ENCODE measurements around the gene SORBS2.
A peak's percentile ranks its signal among the peaks of the same experiment; 100 is the strongest.

The SORBS2 gene

DNA sequence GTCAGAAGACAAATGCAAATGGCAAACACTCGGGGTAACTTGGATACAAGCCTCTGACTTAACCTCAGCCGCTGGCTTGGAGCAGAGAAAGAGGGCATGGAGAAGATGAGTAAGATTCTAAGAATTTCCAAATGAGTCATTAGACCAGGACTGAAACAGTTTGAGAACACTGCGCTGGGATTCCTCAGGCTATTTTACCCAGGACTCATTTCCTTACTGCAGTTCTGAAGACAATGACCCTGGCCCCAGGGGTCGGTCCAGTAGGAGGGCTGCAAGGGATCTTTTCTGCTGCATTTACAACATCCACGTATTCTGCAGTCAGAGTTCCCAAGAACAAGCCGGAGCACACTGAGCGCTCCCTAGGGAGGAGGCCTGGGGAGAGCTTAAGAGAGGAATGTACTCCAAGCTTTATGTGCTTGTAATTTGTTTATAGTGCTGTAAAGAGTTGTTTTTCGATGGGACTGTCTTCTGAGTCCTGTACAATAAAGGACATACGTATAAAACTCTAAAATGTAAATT is 27.3 kb upstream of the SORBS2 start:
- peak overlapping the region; percentile 34 for H3K9ac ChIP-seq (ENCODE audit: low read depth, low read length)
- no peaks in the 10 kb centered on the region for H3K36me3 ChIP-seq (ENCODE audit: insufficient read depth, low read length)
- H3K9me3 ChIP-seq (ENCODE audit: control insufficient read depth, insufficient read depth, low read length) = no peaks in the 10 kb centered on the region
- peaks cover 71% of the 10 kb centered on the region for H3K4me1 ChIP-seq (ENCODE audit: insufficient read depth, low read length)

DNA sequence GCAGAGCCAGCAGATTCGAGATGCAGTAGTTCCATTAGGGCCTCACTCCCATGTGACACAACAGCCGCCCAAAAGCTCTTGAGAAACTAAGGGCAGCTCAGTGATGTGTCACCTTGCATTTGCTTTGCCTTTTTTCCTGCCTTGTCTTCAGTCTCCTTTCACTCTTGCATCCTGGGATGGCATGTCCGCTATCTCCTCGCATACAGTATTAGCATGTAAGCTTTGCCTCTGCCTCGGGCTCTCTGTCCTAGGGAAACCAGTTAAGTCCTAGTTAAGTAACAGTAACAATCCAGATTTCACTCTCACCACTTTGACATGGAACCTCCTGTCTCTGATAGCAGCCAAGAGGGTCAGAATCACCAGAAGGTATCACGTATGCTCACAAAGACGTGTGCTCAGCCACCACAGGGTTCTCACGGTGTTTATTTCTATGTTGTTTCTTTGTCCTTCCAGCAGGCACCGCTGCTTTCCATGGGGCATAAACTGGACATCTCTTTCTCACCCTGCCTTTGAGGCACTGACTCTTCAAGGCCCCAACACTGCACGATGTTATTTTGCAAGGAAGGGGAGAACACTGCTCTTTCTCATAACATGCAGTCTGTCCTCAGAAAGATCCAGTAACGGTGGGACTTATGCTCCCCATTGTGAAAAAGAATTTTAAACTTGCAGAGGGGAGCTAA is 26.7 kb upstream of the SORBS2 start:
- no peaks in the 10 kb centered on the region for H3K36me3 ChIP-seq (ENCODE audit: insufficient read depth, low read length)
- peaks cover 67% of the 10 kb centered on the region for H3K4me1 ChIP-seq (ENCODE audit: insufficient read depth, low read length)
- peak overlapping the region; percentile 34 for H3K9ac ChIP-seq (ENCODE audit: low read depth, low read length)
- no peaks in the 10 kb centered on the region for H3K9me3 ChIP-seq (ENCODE audit: control insufficient read depth, insufficient read depth, low read length)

GRCh38 chr4:185838104-185838452 is 26.1 kb upstream of the SORBS2 start:
- Histone ChIP-seq H3K9me3 (ENCODE audit: control insufficient read depth, insufficient read depth, low read length) (no peaks in the 10 kb centered on the region), H3K36me3 (ENCODE audit: insufficient read depth, low read length) (no peaks in the 10 kb centered on the region), H3K4me1 (ENCODE audit: insufficient read depth, low read length) (peaks cover 67% of the 10 kb centered on the region), H3K9ac (ENCODE audit: low read depth, low read length) (peak overlapping the region; percentile 34)

DNA sequence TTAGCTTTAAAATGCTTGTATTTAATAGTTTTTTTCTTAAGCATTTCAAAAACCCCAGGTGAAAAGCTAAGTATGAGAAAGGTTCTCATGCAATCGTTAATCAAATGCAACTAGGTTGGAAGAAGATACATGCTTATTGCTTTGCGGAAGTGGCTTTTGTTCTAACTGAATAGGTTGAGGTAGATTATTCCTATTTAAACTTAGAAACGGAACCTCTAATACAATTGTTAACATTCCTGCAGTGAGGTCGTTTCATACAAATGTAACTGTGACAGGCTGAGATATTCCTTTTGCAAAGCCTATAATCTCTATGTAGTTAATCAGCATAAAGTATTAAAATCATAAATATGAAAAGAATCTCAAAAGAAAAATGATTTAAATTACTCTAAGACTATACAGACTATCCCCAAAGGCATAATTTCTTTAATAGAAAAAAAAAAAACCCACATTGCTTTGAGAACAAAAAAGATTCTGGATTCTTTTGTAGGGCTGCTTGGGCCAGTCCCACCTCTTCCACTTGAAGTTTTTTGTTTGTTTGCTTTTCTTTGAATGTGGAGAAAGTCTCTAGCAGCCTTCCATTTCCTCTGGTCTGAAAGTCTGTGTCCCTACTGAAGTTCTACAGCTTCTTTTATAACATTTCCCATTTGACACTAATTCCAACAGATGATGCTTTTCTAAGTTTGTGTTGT is 25.6 kb upstream of the SORBS2 start:
- no peaks in the 10 kb centered on the region for H3K9me3 ChIP-seq (ENCODE audit: control insufficient read depth, insufficient read depth, low read length)
- H3K9ac ChIP-seq (ENCODE audit: low read depth, low read length) = peak overlapping the region; percentile 34; the same call in 1 of the 2 replicates
- H3K4me1 ChIP-seq (ENCODE audit: insufficient read depth, low read length) = peaks cover 67% of the 10 kb centered on the region
- H3K36me3 ChIP-seq (ENCODE audit: insufficient read depth, low read length) = no peaks in the 10 kb centered on the region

DNA sequence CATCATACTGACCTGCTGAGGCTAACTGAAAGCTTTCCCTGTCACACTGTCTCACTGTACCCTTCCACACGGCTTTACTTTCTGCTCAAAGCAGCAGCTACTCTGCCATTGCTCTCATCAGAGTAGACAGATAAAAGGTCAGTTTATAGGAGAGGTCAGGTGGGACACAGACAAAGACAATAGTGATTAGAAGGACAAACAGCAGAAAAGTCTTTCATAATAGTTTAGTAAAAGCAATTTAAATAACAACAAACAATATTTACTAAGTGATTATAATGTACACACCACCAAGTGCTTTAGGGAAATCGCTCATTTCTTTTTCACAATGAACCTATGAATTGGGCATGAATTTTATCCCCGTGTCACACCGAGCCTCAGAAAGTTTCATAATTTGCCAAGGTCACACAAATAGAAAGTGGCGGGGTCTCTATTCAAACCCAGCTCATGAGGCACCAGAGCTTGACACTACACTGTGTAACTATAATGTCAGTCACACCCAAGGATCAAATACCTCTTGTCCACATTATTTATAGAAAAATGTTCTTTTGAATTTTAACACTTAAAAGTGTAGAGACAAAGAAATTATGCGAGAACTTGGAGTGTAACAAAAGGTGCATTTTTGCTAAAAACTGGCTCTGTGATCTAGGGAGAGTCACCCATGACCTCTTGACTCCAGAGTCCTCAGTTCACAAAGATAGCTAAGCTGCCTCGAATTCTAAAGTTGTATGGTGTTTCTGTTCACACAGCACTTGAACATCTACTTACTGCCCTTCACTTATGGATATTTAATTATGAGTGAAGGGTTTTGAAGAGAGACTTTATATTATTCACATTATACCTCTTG is 24.5 kb upstream of the SORBS2 start:
- H3K4me1 ChIP-seq (ENCODE audit: insufficient read depth, low read length) = peaks cover 62% of the 10 kb centered on the region
- H3K9ac ChIP-seq (ENCODE audit: low read depth, low read length) = peak overlapping the region; percentile 21; the same call in 1 of the 2 replicates

GRCh38 chr4:185835814-185836213 is 23.8 kb upstream of the SORBS2 start:
- H3K36me3 ChIP-seq (ENCODE audit: insufficient read depth, low read length) = no peaks in the 10 kb centered on the region
- H3K4me1 ChIP-seq (ENCODE audit: insufficient read depth, low read length) = peaks cover 56% of the 10 kb centered on the region
- no peaks in the 10 kb centered on the region for H3K9me3 ChIP-seq (ENCODE audit: control insufficient read depth, insufficient read depth, low read length)
- H3K9ac ChIP-seq (ENCODE audit: low read depth, low read length) = peak overlapping the region; percentile 10; the same call in 1 of the 2 replicates

More for the DNA sequence above, 24.5 kb upstream of the SORBS2 start:
- Histone ChIP-seq H3K36me3 (ENCODE audit: insufficient read depth, low read length) (no peaks in the 10 kb centered on the region), H3K9me3 (ENCODE audit: control insufficient read depth, insufficient read depth, low read length) (no peaks in the 10 kb centered on the region)

- peaks cover 51% of the 10 kb centered on the region for H3K4me1 ChIP-seq (ENCODE audit: insufficient read depth, low read length)
- H3K36me3 ChIP-seq (ENCODE audit: insufficient read depth, low read length) = no peaks in the 10 kb centered on the region
- H3K9ac ChIP-seq (ENCODE audit: low read depth, low read length) = no peak overlapping the region
- H3K9me3 ChIP-seq (ENCODE audit: control insufficient read depth, insufficient read depth, low read length) = no peaks in the 10 kb centered on the region
Measured at GRCh38 chr4:185835336-185835735, 23.3 kb upstream of the SORBS2 start.

DNA sequence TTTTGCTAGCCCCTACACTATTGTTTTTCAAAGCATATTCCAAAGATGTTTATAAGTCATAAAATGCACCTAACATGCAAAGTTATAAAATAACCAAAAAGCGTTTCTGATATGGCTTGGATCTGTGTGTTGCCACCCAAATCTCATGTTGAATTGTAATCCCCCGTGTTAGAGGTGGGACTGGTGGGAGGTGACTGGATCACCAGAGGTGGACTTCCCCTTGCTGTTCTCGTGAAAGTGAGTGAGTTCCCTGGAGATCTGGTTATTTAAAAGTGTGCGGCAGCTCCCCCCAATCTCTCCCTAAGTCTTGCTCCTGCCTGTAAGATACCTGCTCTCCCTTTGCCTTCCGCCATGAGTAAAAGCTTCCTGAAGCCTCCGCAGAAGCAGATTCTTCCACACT is 22.8 kb upstream of the SORBS2 start:
- Histone ChIP-seq H3K36me3 (ENCODE audit: insufficient read depth, low read length) (no peaks in the 10 kb centered on the region), H3K9ac (ENCODE audit: low read depth, low read length) (no peak overlapping the region), H3K4me1 (ENCODE audit: insufficient read depth, low read length) (peaks cover 45% of the 10 kb centered on the region), H3K9me3 (ENCODE audit: control insufficient read depth, insufficient read depth, low read length) (no peaks in the 10 kb centered on the region)

- H3K4me1 ChIP-seq (ENCODE audit: insufficient read depth, low read length) = peaks cover 41% of the 10 kb centered on the region
Measured at GRCh38 chr4:185834088-185834487, 22.1 kb upstream of the SORBS2 start.

GRCh38 chr4:185833055-185833598 is 21.1 kb upstream of the SORBS2 start:
- Histone ChIP-seq H3K36me3 (ENCODE audit: insufficient read depth, low read length) (no peaks in the 10 kb centered on the region), H3K9me3 (ENCODE audit: control insufficient read depth, insufficient read depth, low read length) (no peaks in the 10 kb centered on the region), H3K4me1 (ENCODE audit: insufficient read depth, low read length) (peaks cover 33% of the 10 kb centered on the region), H3K9ac (ENCODE audit: low read depth, low read length) (no peak overlapping the region)

More at GRCh38 chr4:185834088-185834487, 22.1 kb upstream of the SORBS2 start:
- no peaks in the 10 kb centered on the region for H3K9me3 ChIP-seq (ENCODE audit: control insufficient read depth, insufficient read depth, low read length)
- no peaks in the 10 kb centered on the region for H3K36me3 ChIP-seq (ENCODE audit: insufficient read depth, low read length)
- H3K9ac ChIP-seq (ENCODE audit: low read depth, low read length) = no peak overlapping the region

DNA sequence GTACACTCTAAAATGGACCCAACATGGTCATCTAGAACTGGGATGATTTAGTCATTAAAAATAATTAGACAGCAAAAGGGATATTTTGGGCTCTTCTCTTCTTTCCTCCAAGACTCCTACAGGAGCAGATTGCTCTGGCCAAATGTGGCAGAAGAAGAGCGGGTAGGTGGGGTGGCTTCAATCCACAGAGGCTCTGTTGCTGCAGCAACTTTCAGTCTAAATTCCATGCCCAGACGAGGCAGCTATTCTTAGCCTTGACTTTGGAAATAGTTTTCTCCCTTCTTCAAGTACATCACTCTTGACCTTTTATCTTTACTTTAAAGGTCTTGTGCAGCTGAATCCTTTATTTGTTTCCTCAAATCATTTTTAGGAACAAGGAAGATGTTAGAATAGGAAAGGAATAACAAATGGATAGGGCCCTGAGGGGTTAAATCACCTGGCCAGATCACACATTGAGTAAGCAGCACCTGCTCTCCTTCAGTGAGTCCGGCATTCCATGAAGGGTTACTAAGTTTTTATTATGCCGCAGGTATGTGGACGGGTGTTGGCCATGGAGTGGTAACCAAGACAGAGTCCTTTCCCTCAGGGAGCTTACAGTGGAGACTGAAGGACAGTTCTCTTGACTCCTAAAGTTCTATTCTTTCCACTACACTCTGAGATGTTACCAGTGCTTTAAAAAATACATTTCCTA is 19.3 kb upstream of the SORBS2 start:
- Histone ChIP-seq H3K9ac (ENCODE audit: low read depth, low read length) (no peak overlapping the region), H3K9me3 (ENCODE audit: control insufficient read depth, insufficient read depth, low read length) (no peaks in the 10 kb centered on the region), H3K4me1 (ENCODE audit: insufficient read depth, low read length) (peaks cover 16% of the 10 kb centered on the region)

DNA sequence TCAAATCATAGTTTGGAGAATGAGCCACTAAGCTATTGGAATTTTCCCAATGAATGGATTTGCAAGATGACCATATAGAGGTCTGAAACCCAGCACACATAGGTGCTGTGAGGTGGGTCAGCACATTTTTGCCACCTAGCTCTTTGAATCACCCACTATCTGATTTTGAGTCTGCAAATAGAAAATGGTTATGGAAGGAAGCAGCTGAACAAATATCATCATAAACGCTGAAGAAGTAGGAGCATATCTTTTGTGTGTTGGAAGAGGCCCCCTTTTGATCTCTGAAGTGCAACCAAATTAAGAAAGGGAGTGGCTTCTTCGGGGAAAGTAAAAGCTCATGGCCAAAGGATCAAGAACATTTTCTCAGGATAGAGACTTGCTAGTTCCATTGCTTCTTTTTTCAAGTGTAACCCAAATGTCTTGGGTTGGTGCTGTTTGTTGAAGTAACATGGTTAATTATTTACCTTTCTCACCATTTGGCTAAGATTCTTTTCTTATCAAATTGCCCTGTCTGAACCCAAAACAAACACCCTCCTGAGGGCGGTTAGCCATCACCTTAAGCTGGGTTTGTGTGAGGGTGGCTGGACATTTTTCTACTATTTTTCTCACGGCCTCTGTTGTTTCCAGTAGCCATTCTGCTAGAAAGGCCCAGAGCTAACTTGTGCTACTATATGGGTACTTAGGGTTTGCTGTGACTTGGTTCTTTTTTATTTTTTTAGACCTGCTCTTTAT is 18.4 kb upstream of the SORBS2 start:
- no peaks in the 10 kb centered on the region for H3K36me3 ChIP-seq (ENCODE audit: insufficient read depth, low read length)
- H3K9ac ChIP-seq (ENCODE audit: low read depth, low read length) = no peak overlapping the region
- peaks cover 7% of the 10 kb centered on the region; the same call in 1 of the 2 replicates for H3K4me1 ChIP-seq (ENCODE audit: insufficient read depth, low read length)
- H3K9me3 ChIP-seq (ENCODE audit: control insufficient read depth, insufficient read depth, low read length) = no peaks in the 10 kb centered on the region

More for the DNA sequence above, 19.3 kb upstream of the SORBS2 start:
- no peaks in the 10 kb centered on the region for H3K36me3 ChIP-seq (ENCODE audit: insufficient read depth, low read length)

DNA sequence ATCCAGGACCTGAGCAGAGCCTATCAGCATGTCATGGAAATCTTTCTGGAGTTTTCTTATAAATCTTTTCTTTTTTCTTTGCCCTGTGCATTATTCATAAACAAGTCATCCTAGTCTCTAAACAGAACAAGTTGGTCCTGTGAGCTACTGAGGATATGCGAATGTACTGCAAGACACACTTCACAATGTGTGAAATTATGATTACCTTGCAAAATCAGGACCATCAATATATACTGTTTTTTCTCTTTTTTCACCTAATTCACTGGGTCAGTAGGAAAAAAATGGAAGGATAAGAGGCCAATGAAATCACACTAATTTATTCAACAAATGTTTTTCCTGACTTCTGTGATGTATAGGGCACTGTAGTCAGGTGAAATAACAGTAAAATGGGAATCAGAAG is 14.4 kb upstream of the SORBS2 start:
- H3K9me3 ChIP-seq (ENCODE audit: control insufficient read depth, insufficient read depth, low read length) = no peaks in the 10 kb centered on the region
- H3K36me3 ChIP-seq (ENCODE audit: insufficient read depth, low read length) = no peaks in the 10 kb centered on the region
- H3K4me1 ChIP-seq (ENCODE audit: insufficient read depth, low read length) = peaks cover 13% of the 10 kb centered on the region
- no peak overlapping the region for H3K9ac ChIP-seq (ENCODE audit: low read depth, low read length)
